ENCODE data around the gene CAP1. TPM values are rescaled to one million over a fixed set of nuclear protein-coding genes. Genes with fewer than 3 reads are reported as not detected.
"Not testable (repeated sequence)": the region's sequence is repeated elsewhere in the genome, so short reads cannot be mapped to it uniquely, and the experiment has no call there.

Gene CAP1
- polyA plus RNA-seq, 3 donors, result 400 to 941 (median 876) TPM

- Mint-ChIP-seq H3K36me3 (no peaks in the 10 kb centered on the region), H3K4me3 (no peak overlapping the region), H3K9me3 (peaks cover 0 to 19% (median 10%) of the 10 kb centered on the region in 7 donors), H3K27ac (no peak overlapping the region), H3K27me3 (ENCODE audit: low read depth in 3 of 3) (peaks cover 0 to under 1% (median 0%) of the 10 kb centered on the region in 3 donors), H3K4me1 (peaks cover 22% of the 10 kb centered on the region)
- TF ChIP-seq CTCF (IDR thresholded peaks at IDR 0.05), result no peak
- no peaks in the 10 kb centered on the region for H3K27me3 ChIP-seq (ENCODE audit: control insufficient read depth in 2 of 2, insufficient read depth in 2 of 2, low read length in 2 of 2)
- H3K4me3 ChIP-seq (replicated peaks in 1 of 3; ENCODE audit: low read depth in 2 of 3, low read length in 3 of 3), result no peak overlapping the region
- no peak overlapping the region for H2AFZ ChIP-seq (ENCODE audit: insufficient read depth, low read depth, low read length, poor library complexity, severe bottlenecking)
- intact Hi-C loops (cut with micrococcal nuclease), result no loop called here
- 58% methylated on average over 2 of the region's 10 CpGs for WGBS (ENCODE audit: insufficient coverage)
- H3K4me1 ChIP-seq (ENCODE audit: control insufficient read depth in 1 of 2, insufficient read depth in 2 of 2, low read length in 2 of 2), result peaks cover 13 to 17% of the 10 kb centered on the region in 2 donors
- H3K27ac ChIP-seq (ENCODE audit: low read depth in 1 of 2, low read length in 2 of 2), result no peak overlapping the region
- H3K9me3 ChIP-seq (replicated peaks in 1 of 2; ENCODE audit: control insufficient read depth in 1 of 2, insufficient read depth in 1 of 2, low read length in 2 of 2), result peaks cover 0 to 7% of the 10 kb centered on the region in 2 donors
- H4K20me1 ChIP-seq (ENCODE audit: insufficient read depth, low read length), result no peaks in the 10 kb centered on the region
- H3K36me3 ChIP-seq (replicated peaks in 1 of 2; ENCODE audit: control insufficient read depth in 1 of 2, insufficient read depth in 2 of 2, low read length in 2 of 2), result no peaks in the 10 kb centered on the region
- H3K79me2 ChIP-seq (ENCODE audit: insufficient read depth, low read length), result no peaks in the 10 kb centered on the region
- no peak overlapping the region for H3K4me2 ChIP-seq (replicated peaks; ENCODE audit: extremely low read depth, low read length, poor library complexity, severe bottlenecking)
- DNase-seq, result peak in 2 of 3 donors; percentile 8 to 31
- no peak overlapping the region for H3K9ac ChIP-seq (ENCODE audit: insufficient read depth, low read length, poor library complexity, severe bottlenecking)
These were observed 37.1 kb upstream of the CAP1 start for GRCh38 chr1:40003156-40004093.

- Histone ChIP-seq H3K36me3 (replicated peaks in 1 of 2; ENCODE audit: control insufficient read depth in 1 of 2, insufficient read depth in 2 of 2, low read length in 2 of 2) (no peaks in the 10 kb centered on the region), H3K4me3 (replicated peaks in 1 of 3; ENCODE audit: low read depth in 2 of 3, low read length in 3 of 3) (no peak overlapping the region), H3K27ac (ENCODE audit: low read depth in 1 of 2, low read length in 2 of 2) (no peak overlapping the region), H3K27me3 (ENCODE audit: control insufficient read depth in 2 of 2, insufficient read depth in 2 of 2, low read length in 2 of 2) (no peaks in the 10 kb centered on the region), H2AFZ (ENCODE audit: insufficient read depth, low read depth, low read length, poor library complexity, severe bottlenecking) (no peak overlapping the region), H3K79me2 (ENCODE audit: insufficient read depth, low read length) (no peaks in the 10 kb centered on the region), H3K4me1 (ENCODE audit: control insufficient read depth in 1 of 2, insufficient read depth in 2 of 2, low read length in 2 of 2) (peaks cover 13 to 17% of the 10 kb centered on the region in 2 donors), H4K20me1 (ENCODE audit: insufficient read depth, low read length) (no peaks in the 10 kb centered on the region), H3K9ac (ENCODE audit: insufficient read depth, low read length, poor library complexity, severe bottlenecking) (no peak overlapping the region), H3K9me3 (replicated peaks in 1 of 2; ENCODE audit: control insufficient read depth in 1 of 2, insufficient read depth in 1 of 2, low read length in 2 of 2) (peaks cover 0 to 7% of the 10 kb centered on the region in 2 donors), H3K4me2 (replicated peaks; ENCODE audit: extremely low read depth, low read length, poor library complexity, severe bottlenecking) (no peak overlapping the region)
- no peak overlapping the region for H3K4me3 Mint-ChIP-seq
- DNase-seq, result no peak
- 100% methylated on average over 1 of the region's 2 CpGs for WGBS (ENCODE audit: insufficient coverage)
- H3K27me3 Mint-ChIP-seq (ENCODE audit: low read depth in 3 of 3), result no peaks in the 10 kb centered on the region
- intact Hi-C loops (cut with micrococcal nuclease), result no loop called here
- peaks cover 0 to 19% (median 10%) of the 10 kb centered on the region in 7 donors for H3K9me3 Mint-ChIP-seq
- no peak for TF ChIP-seq CTCF (IDR thresholded peaks at IDR 0.05)
- H3K36me3 Mint-ChIP-seq, result no peaks in the 10 kb centered on the region
- H3K4me1 Mint-ChIP-seq, result peaks cover 22% of the 10 kb centered on the region
- no peak overlapping the region for H3K27ac Mint-ChIP-seq
These were observed 35.7 kb upstream of the CAP1 start for GRCh38 chr1:40004857-40005256.

- H3K27me3 Mint-ChIP-seq (ENCODE audit: low read depth in 3 of 3); intact Hi-C loops (cut with micrococcal nuclease); H3K79me2 ChIP-seq (ENCODE audit: insufficient read depth, low read length); H2AFZ ChIP-seq (ENCODE audit: insufficient read depth, low read depth, low read length, poor library complexity, severe bottlenecking); H3K9ac ChIP-seq (ENCODE audit: insufficient read depth, low read length, poor library complexity, severe bottlenecking); H3K4me3 Mint-ChIP-seq; H3K9me3 ChIP-seq (replicated peaks in 1 of 2; ENCODE audit: control insufficient read depth in 1 of 2, insufficient read depth in 1 of 2, low read length in 2 of 2); H3K27ac Mint-ChIP-seq; H3K36me3 ChIP-seq (replicated peaks in 1 of 2; ENCODE audit: control insufficient read depth in 1 of 2, insufficient read depth in 2 of 2, low read length in 2 of 2); H3K27ac ChIP-seq (ENCODE audit: low read depth in 1 of 2, low read length in 2 of 2); H3K27me3 ChIP-seq (ENCODE audit: control insufficient read depth in 2 of 2, insufficient read depth in 2 of 2, low read length in 2 of 2); H3K4me2 ChIP-seq (replicated peaks; ENCODE audit: extremely low read depth, low read length, poor library complexity, severe bottlenecking); H3K36me3 Mint-ChIP-seq; H3K4me3 ChIP-seq (replicated peaks in 1 of 3; ENCODE audit: low read depth in 2 of 3, low read length in 3 of 3); H4K20me1 ChIP-seq (ENCODE audit: insufficient read depth, low read length); DNase-seq: not testable (repeated sequence)
- Mint-ChIP-seq H3K4me1 (peaks cover 12% of the 10 kb centered on the region), H3K9me3 (peaks cover 0 to 24% (median 13%) of the 10 kb centered on the region in 7 donors)
- WGBS (ENCODE audit: insufficient coverage), result no CpG with 5 or more reads among the region's 3 CpGs
- H3K4me1 ChIP-seq (ENCODE audit: control insufficient read depth in 1 of 2, insufficient read depth in 2 of 2, low read length in 2 of 2), result peaks cover 11 to 13% of the 10 kb centered on the region in 2 donors
These were observed 33.0 kb upstream of the CAP1 start for GRCh38 chr1:40007481-40008034.

Data from CD14-positive monocyte (primary cell).